HG03139 (cell line): Measurements from ENCODE around the gene NECTIN1.

Experiments used
- ATAC-seq: cut with Tn5 transposase; IDR thresholded peaks from one replicate; pipeline ENCODE4 v1.9.1; 2021; ENCODE audit not compliant: unreplicated experiment

Gene NECTIN1

GRCh38 chr11:119728651-119729580, at the start of gene NECTIN1:
Gene NECTIN1 (minus strand): TSS chr11:119729200. CDS start chr11:119728553, 647 bp downstream.
- peak; percentile 74 for ATAC-seq

GRCh38 chr11:119778391-119779194, 49.6 kb upstream of the NECTIN1 start:
- no peak for ATAC-seq

GRCh38 chr11:119777940-119778339, 48.9 kb upstream of the NECTIN1 start:
- no peak for ATAC-seq

- no peak for ATAC-seq
Measured at GRCh38 chr11:119776651-119777050, 47.7 kb upstream of the NECTIN1 start.

- no peak for ATAC-seq
Measured at GRCh38 chr11:119776031-119776636, 47.1 kb upstream of the NECTIN1 start.

GRCh38 chr11:119774172-119774763, 45.3 kb upstream of the NECTIN1 start:
- ATAC-seq = no peak

- ATAC-seq = no peak
Measured at GRCh38 chr11:119772641-119773415, 43.8 kb upstream of the NECTIN1 start.

- no peak for ATAC-seq
Measured at GRCh38 chr11:119772076-119772475, 43.1 kb upstream of the NECTIN1 start.

GRCh38 chr11:119771172-119771770, 42.3 kb upstream of the NECTIN1 start:
- no peak for ATAC-seq

GRCh38 chr11:119765628-119766027, 36.6 kb upstream of the NECTIN1 start:
- ATAC-seq = no peak

GRCh38 chr11:119764108-119764868, 35.3 kb upstream of the NECTIN1 start:
- no peak for ATAC-seq

GRCh38 chr11:119763071-119763728, 34.2 kb upstream of the NECTIN1 start:
- no peak for ATAC-seq

GRCh38 chr11:119759747-119760412, 30.9 kb upstream of the NECTIN1 start:
- ATAC-seq = no peak

GRCh38 chr11:119759324-119759723, 30.3 kb upstream of the NECTIN1 start:
- no peak for ATAC-seq

GRCh38 chr11:119758291-119758690, 29.3 kb upstream of the NECTIN1 start:
- no peak for ATAC-seq

- no peak for ATAC-seq
Measured at GRCh38 chr11:119757378-119757777, 28.4 kb upstream of the NECTIN1 start.

GRCh38 chr11:119756169-119756865, 27.3 kb upstream of the NECTIN1 start:
- ATAC-seq = no peak
